ENCODE results near the gene C10orf67.
"Not testable (repeated sequence)": the region's sequence is repeated elsewhere in the genome, so short reads cannot be mapped to it uniquely, and the experiment has no call there.

The C10orf67 gene

GRCh38 chr10:23322082-23322481 is 22.5 kb downstream of the C10orf67 start:
- no peak for DNase-seq

GRCh38 chr10:23319835-23320234 is 24.8 kb downstream of the C10orf67 start:
- DNase-seq: peak in 1 of 3 experiments; percentile 53

- DNase-seq: no peak
Measured at GRCh38 chr10:23318359-23318758, 26.2 kb downstream of the C10orf67 start.

GRCh38 chr10:23317416-23317815 is 27.2 kb downstream of the C10orf67 start:
- no peak for DNase-seq

- DNase-seq: no peak
Measured at GRCh38 chr10:23316406-23316805, 28.2 kb downstream of the C10orf67 start.

- no peak for DNase-seq
Measured at GRCh38 chr10:23315966-23316365, 28.6 kb downstream of the C10orf67 start.

GRCh38 chr10:23314835-23315239 is 29.8 kb downstream of the C10orf67 start:
- peak; percentile 18 to 76 (median 34) for DNase-seq

- no peak for DNase-seq
Measured at GRCh38 chr10:23311034-23311433, 33.6 kb downstream of the C10orf67 start.

GRCh38 chr10:23310404-23310803 is 34.2 kb downstream of the C10orf67 start:
- DNase-seq: no peak

- DNase-seq: not testable (repeated sequence)
Measured at GRCh38 chr10:23299961-23300360, 44.6 kb downstream of the C10orf67 start.

GRCh38 chr10:23294638-23295247 is 49.9 kb downstream of the C10orf67 start:
- DNase-seq: peak in 1 of 3 experiments; percentile 16

GRCh38 chr10:23293973-23294590 is 50.5 kb downstream of the C10orf67 start:
- DNase-seq: peak; percentile 6 to 34 (median 8)

GRCh38 chr10:23293145-23293724 is 51.4 kb downstream of the C10orf67 start:
- DNase-seq: peak; percentile 56 to 87 (median 65)

GRCh38 chr10:23291551-23292334 is 52.9 kb downstream of the C10orf67 start:
- DNase-seq: peak in 2 of 3 experiments; percentile 2 to 3

GRCh38 chr10:23284674-23285335 is 59.8 kb downstream of the C10orf67 start:
- DNase-seq: no peak

GRCh38 chr10:23284155-23284554 is 60.4 kb downstream of the C10orf67 start:
- no peak for DNase-seq

- DNase-seq: no peak
Measured at GRCh38 chr10:23283680-23284079, 60.9 kb downstream of the C10orf67 start.

GRCh38 chr10:23281044-23281433 is 63.6 kb downstream of the C10orf67 start:
- DNase-seq: no peak

- DNase-seq: no peak
Measured at GRCh38 chr10:23280419-23281043, 64.1 kb downstream of the C10orf67 start.

GRCh38 chr10:23275355-23275754 is 69.2 kb downstream of the C10orf67 start:
- DNase-seq: no peak

GRCh38 chr10:23274179-23274578 is 70.4 kb downstream of the C10orf67 start:
- DNase-seq: not testable (repeated sequence)

GRCh38 chr10:23270531-23270930 is 74.1 kb downstream of the C10orf67 start:
- DNase-seq: no peak
